GM12878 (cell line): ENCODE measurements around the gene OXER1. TPM values are rescaled to one million over a fixed set of nuclear protein-coding genes. Genes with fewer than 3 reads are reported as not detected.

Experiments
- ATAC-seq: fragments of 200-7000 bp; cut with Tn5 transposase; 3 replicates; pipeline ENCODE4 v1.9.1; 2020; ENCODE audit warnings: mild to moderate bottlenecking, moderate library complexity
- BruUV-seq: library from RNA; stranded (reverse); fragments of 400-500 nt; replicated peaks from 2 replicates; lab custom pipeline; 2021; lab: Mats Ljungman, UMichigan
- CTCF ChIA-PET: fragments of 300-600 bp; sonication (Branson Sonifier 250); formaldehyde crosslinking; extraction: SDS; loops from one replicate; lab custom pipeline; 2021; ENCODE audit warnings: inconsistent platforms; lab: Yijun Ruan, JAX
- POLR2A ChIA-PET: fragments of 350-600 bp; formaldehyde crosslinking; extraction: SDS; loops from one replicate; lab custom pipeline; 2021; ENCODE audit warnings: inconsistent platforms; lab: Charles Lee
- RAD21 ChIA-PET: fragments of 300-600 bp; sonication (Branson Sonifier 250); formaldehyde crosslinking; loops from one replicate; lab custom pipeline; 2023; ENCODE audit warnings: antibody characterized with exemption; ENCODE audit not compliant: unreplicated experiment; lab: Charles Lee
- SMC1A ChIA-PET: fragments of 300-600 bp; sonication (Branson Sonifier 250); formaldehyde crosslinking; loops from one replicate; lab custom pipeline; 2023; ENCODE audit not compliant: unreplicated experiment, uncharacterized antibody; lab: Charles Lee
- DNase-seq: peaks from one replicate; pipeline ENCODE4 v3.0.0-alpha.2; 2011; ENCODE audit warnings: low read depth, low spot score
- FAIRE-seq: peaks from 3 replicates; lab custom pipeline; 2011; peaks lifted over from hg19 to GRCh38; lab: Jason Lieb, UNC
- H2AFZ ChIP-seq: 2 replicates; pipeline ENCODE4 v1.6.0; 2011; ENCODE audit warnings: low read depth, low read length, control low read depth; ENCODE audit not compliant: control insufficient read depth
- H3K27ac ChIP-seq: 2 replicates; pipeline ENCODE4 v1.5.1; 2011; ENCODE audit warnings: control low read depth; ENCODE audit not compliant: control insufficient read depth, insufficient read depth
- H3K27me3 ChIP-seq, 2 experiments: replicated peaks in 1 of 2; 2 replicates each; pipeline versions ENCODE4 v1.6.0 to v1.6.1; 2011; ENCODE audit warnings: low read length in 1 of 2; ENCODE audit not compliant: control insufficient read depth in 2 of 2, insufficient read depth in 2 of 2
- H3K36me3 ChIP-seq, 2 experiments: 2 replicates each; pipeline ENCODE4 v1.5.1; 2011; ENCODE audit warnings: low read length in 1 of 2; ENCODE audit not compliant: control insufficient read depth in 2 of 2, insufficient read depth in 2 of 2
- H3K4me1 ChIP-seq: 2 replicates; pipeline ENCODE4 v1.6.1; 2011; ENCODE audit warnings: mild to moderate bottlenecking, low read length, moderate library complexity, mixed read lengths; ENCODE audit not compliant: control insufficient read depth, insufficient read depth
- H3K4me2 ChIP-seq: 2 replicates; pipeline ENCODE4 v1.6.0; 2011; ENCODE audit warnings: control low read depth; ENCODE audit not compliant: control insufficient read depth, insufficient read depth
- H3K4me3 ChIP-seq: fragments of 200-600 bp; sonication (generic); 2 replicates; pipeline ENCODE4 v1.5.1; 2016
- H3K79me2 ChIP-seq: 2 replicates; pipeline ENCODE4 v1.6.0; 2011; ENCODE audit warnings: low read length; ENCODE audit not compliant: control insufficient read depth, insufficient read depth
- H3K9ac ChIP-seq: 2 replicates; pipeline ENCODE4 v1.8.0; 2011; ENCODE audit warnings: low read length, control low read depth, mixed read lengths; ENCODE audit not compliant: control insufficient read depth, insufficient read depth
- H3K9me3 ChIP-seq: replicated peaks from 3 replicates; pipeline ENCODE4 v1.5.1; 2011; ENCODE audit warnings: mild to moderate bottlenecking, low read length; ENCODE audit not compliant: control insufficient read depth, insufficient read depth
- H4K20me1 ChIP-seq: 2 replicates; pipeline ENCODE4 v1.6.0; 2011; ENCODE audit not compliant: control insufficient read depth, insufficient read depth
- BHLHE40 ChIP-seq, 2 experiments: fragments of 450-650 bp in 1 of 2; IDR thresholded peaks; 2 replicates each; pipeline ENCODE4 v1.6.1; 2011 to 2017; ENCODE audit warnings: low read depth in 2 of 2, borderline replicate concordance in 1 of 2, improper control_type of control experiment in 1 of 2, low read length in 1 of 2, mild to moderate bottlenecking in 1 of 2
- CHD4 ChIP-seq: fragments of 200-600 bp; sonication (generic); IDR thresholded peaks from 2 replicates; pipeline ENCODE4 v1.6.1; 2016; ENCODE audit warnings: mild to moderate bottlenecking
- E2F8 ChIP-seq: fragments of 450-650 bp; IDR thresholded peaks from 2 replicates; pipeline ENCODE4 v1.6.1; 2018; ENCODE audit warnings: mild to moderate bottlenecking, low read depth, moderate library complexity; ENCODE audit not compliant: partially characterized antibody
- IKZF2 ChIP-seq, 2 experiments: fragments of 450-650 bp; IDR thresholded peaks; 2 replicates each; pipeline ENCODE4 v1.6.1; 2017; ENCODE audit warnings: mild to moderate bottlenecking in 2 of 2, moderate library complexity in 2 of 2
- PAX8 ChIP-seq: fragments of 450-650 bp; IDR thresholded peaks from 2 replicates; pipeline ENCODE4 v1.6.1; 2017; ENCODE audit warnings: mild to moderate bottlenecking, moderate library complexity
- SREBF1 ChIP-seq: IDR thresholded peaks from 2 replicates; pipeline ENCODE4 v1.6.1; 2012; ENCODE audit warnings: mild to moderate bottlenecking, low read length
- STAT1 ChIP-seq: fragments of 450-650 bp; conservative IDR thresholded peaks from 2 replicates; pipeline ENCODE4 v1.6.1; 2014; ENCODE audit warnings: antibody characterized with exemption, mild to moderate bottlenecking
- WGBS: methylation state at CpG from one replicate; pipeline ENCODE4 v1.1.6; 2016; ENCODE audit warnings: low lambda C conversion rate; ENCODE audit not compliant: insufficient replicate concordance, insufficient coverage; ENCODE audit errors: missing lambda C conversion rate; 5-methylcytosine and 5-hydroxymethylcytosine counted together
- in situ Hi-C: fragments of 300-500 bp; cut with MboI; formaldehyde crosslinking; loops from 9 replicates; pipeline ENCODE4 v1.14.3; 2018; ENCODE audit warnings: mixed read lengths
- intact Hi-C: fragments of 100-400 bp; cut with micrococcal nuclease; formaldehyde crosslinking; loops from one replicate; pipeline ENCODE4 v1.14.2; 2022; ENCODE audit not compliant: unreplicated experiment
- polyA plus RNA-seq, 11 experiments: library from polyadenylated mRNA; depleted of rRNA in 4 of 11; unstranded in 6 of 11; stranded (reverse) in 5 of 11; fragments of >200 nt; fragmentation: Nextera tagmentation in 4 of 11; fragmentation: Illumina TruSeq in 1 of 11; extraction: Ambion mirVana in 4 of 11; extraction: Trizol in 1 of 11; gene quantifications; 1 replicate in 1 of 11; 2 replicates in 10 of 11; pipeline versions ENCODE4 v1.2.1 to v1.2.3, GENCODE V29; 2011 to 2016; ENCODE audit warnings: inconsistent platforms in 2 of 11, missing spikeins in 2 of 11, low read depth in 1 of 11
- total RNA-seq, 4 experiments: library from RNA; depleted of rRNA in 3 of 4; stranded (reverse); fragments of >200 nt in 3 of 4; fragmentation: Illumina TruSeq in 1 of 4; extraction: Trizol in 1 of 4; gene quantifications; 2 replicates each; pipeline versions ENCODE4 v1.2.1 to v1.2.3, GENCODE V29; 2013 to 2021

OXER1 gene
- total and polyA plus RNA-seq, 10 of the 15 experiments (the other 5 are each of a cell fraction or from before 2014, with no cell fraction given), result 0.11 to 8.6 (median 3.3) TPM

- no TSS peak for BruUV-seq
- H3K36me3 ChIP-seq, result no peaks in the 10 kb centered on the region; a peak in 2 of 4 replicates
- intact Hi-C loops (no loop called here), in situ Hi-C loops (no loop called here)
- ChIA-PET RAD21 (interaction anchor here (1.8 kb wide), 1 partner anchor 27 kb away, joined by 4 read pairs; the partner anchor contains the start of gene HAAO), POLR2A (no interaction called here), SMC1A (interaction anchor here (0.9 kb wide), 1 partner anchor 31 kb away, joined by 3 read pairs; no protein-coding TSS in a partner anchor), CTCF (interaction anchor here (0.5 kb wide), 1 partner anchor 189 kb away, joined by 3 read pairs; no protein-coding TSS in a partner anchor)
- no peaks in the 10 kb centered on the region for H3K9me3 ChIP-seq
- no peak overlapping the region for H3K9ac ChIP-seq
- H4K20me1 ChIP-seq, result no peaks in the 10 kb centered on the region
- FAIRE-seq, result no peak
- no peak overlapping the region for H3K4me2 ChIP-seq
- H3K4me1 ChIP-seq, result no peaks in the 10 kb centered on the region
- 98% methylated on average over 9 of the region's 9 CpGs for WGBS
- no peak overlapping the region for H2AFZ ChIP-seq
- H3K79me2 ChIP-seq, result no peaks in the 10 kb centered on the region
- DNase-seq, result no peak
- no peak overlapping the region for H3K4me3 ChIP-seq
- no peaks in the 10 kb centered on the region for H3K27me3 ChIP-seq
- H3K27ac ChIP-seq, result no peak overlapping the region
- ATAC-seq, result no peak
- TF ChIP-seq BHLHE40 (IDR thresholded peaks at IDR 0.05; ENCODE audit: borderline replicate concordance in 1 of 2, low read depth in 2 of 2, low read length in 1 of 2), result no peak
- no peak for TF ChIP-seq E2F8
- no peak for TF ChIP-seq SREBF1
- TF ChIP-seq IKZF2 (IDR thresholded peaks at IDR 0.05), result no peak
- TF ChIP-seq PAX8, result no peak
- TF ChIP-seq CHD4, result no peak
- TF ChIP-seq STAT1, result no peak
Measured at GRCh38 chr2:42765686-42766085, 1.8 kb upstream of the OXER1 start.
